GM21515 (cell line): ENCODE measurements around the gene C20orf204.
"Not testable (repeated sequence)": the region's sequence is repeated elsewhere in the genome, so short reads cannot be mapped to it uniquely, and the experiment has no call there.

Experiments used
- ATAC-seq: cut with Tn5 transposase; IDR thresholded peaks from one replicate; pipeline ENCODE4 v1.9.1; 2021; ENCODE audit not compliant: unreplicated experiment

The C20orf204 gene

DNA sequence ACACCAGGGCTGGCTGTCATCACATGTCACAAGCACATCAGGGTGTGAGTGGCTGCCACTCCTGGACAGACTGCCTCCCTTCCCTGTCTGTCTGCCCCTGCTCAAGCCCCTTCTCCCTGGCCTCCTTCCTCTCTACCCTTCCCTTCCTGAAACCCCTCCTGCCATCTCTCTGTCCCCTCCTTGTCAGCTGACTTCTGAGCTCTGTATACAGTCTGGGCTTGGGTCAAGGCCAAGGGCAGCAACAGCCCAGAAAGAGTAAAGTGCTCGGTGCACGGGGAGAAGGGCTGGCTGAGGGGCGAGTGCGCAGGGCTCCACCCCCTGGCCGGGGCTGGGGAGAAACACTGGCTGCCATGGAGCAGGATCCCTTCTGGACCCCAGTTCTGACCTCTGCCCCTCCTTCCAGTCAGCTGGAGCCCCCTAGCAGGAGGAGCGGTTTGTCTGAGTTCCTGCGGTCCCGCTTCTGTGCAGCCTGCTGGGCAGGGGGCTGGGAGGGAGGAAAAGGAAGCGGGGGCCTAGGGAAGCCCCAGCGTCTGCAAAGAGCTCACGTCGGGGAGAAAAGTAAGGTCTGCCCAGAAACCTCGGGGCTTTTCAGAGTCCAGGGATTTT lies 46.2 kb downstream of the C20orf204 start:
- ATAC-seq = no peak

GRCh38 chr20:64082820-64083377 lies 46.9 kb downstream of the C20orf204 start:
- no peak for ATAC-seq

GRCh38 chr20:64083378-64083803 lies 47.4 kb downstream of the C20orf204 start:
- no peak for ATAC-seq

- ATAC-seq = no peak
These were observed 48.1 kb downstream of the C20orf204 start, which contains the start of gene LKAAEAR1 for GRCh38 chr20:64083804-64084684. LKAAEAR1 (minus strand) TSS chr20:64084398; CDS start chr20:64084219, 179 bp downstream.

DNA sequence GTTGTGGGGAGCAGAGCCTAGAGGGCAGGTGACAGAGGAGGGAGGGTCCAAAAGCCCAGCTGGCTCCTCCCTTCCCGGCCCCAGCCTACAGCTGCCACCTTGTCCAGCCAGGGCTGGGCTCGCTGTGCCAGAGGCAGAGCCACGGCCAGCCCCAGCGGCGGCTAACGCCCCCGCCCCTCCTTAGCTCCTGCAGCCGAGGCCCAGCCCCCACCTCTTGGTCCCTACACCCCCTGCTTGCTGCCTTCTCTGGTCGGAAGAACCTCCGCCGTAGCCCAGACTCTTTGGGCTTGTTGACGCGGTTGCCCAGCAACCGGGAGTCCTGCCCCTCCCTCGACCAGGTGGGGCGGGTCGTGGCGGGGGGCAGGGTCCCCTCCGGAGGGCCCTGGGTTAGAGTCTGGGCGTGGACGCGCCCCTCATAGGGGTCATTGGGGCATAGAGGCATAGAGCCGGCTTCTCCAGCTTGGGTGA lies 48.7 kb downstream of the C20orf204 start:
- no peak for ATAC-seq

DNA sequence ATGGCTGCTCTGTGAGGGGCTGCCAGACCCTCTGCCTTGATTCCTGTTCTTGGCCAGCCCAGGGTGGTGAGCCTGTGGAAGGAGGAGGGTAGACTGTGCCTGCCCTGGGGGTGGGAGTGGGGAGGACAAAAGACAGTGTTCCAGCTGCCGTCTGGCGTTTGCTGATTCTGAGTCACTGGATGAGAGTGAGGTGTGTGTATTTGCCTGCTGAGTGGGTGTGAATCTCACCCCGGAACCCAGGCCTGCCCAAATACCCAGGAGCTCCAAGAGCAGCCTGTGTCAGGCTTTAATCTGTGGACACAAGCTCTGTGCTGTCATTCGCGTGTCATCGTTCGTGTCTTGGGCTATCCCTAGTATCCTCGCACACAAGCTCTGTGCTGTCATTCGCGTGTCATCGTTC lies 50.8 kb downstream of the C20orf204 start:
- no peak for ATAC-seq

DNA sequence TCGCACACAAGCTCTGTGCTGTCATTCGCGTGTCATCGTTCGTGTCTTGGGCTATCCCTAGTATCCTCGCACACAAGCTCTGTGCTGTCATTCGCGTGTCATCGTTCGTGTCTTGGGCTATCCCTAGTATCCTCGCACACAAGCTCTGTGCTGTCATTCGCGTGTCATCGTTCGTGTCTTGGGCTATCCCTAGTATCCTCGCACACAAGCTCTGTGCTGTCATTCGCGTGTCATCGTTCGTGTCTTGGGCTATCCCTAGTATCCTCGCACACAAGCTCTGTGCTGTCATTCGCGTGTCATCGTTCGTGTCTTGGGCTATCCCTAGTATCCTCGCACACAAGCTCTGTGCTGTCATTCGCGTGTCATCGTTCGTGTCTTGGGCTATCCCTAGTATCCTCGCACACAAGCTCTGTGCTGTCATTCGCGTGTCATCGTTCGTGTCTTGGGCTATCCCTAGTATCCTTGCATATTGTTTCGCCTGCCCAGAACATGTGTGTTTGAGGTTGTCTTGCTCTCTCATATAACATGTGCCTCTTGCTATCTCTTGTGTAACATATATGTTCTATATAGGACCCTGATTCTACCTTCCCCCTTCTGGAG lies 51.3 kb downstream of the C20orf204 start:
- not testable (repeated sequence) for ATAC-seq

DNA sequence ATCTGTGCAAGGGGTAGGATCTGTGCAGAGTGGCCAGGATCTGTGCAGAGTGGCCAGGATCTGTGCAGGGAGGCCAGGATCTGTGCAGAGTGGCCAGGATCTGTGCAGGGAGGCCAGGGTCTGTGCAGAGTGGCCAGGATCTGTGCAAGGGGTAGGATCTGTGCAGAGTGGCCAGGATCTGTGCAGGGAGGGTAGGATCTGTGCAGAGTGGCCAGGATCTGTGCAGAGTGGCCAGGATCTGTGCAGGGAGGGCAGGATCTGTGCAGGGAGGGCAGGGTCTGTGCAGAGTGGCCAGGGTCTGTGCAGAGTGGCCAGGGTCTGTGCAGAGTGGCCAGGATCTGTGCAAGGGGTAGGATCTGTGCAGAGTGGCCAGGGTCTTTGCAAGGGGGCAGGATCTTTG lies 52.6 kb downstream of the C20orf204 start:
- ATAC-seq = not testable (repeated sequence)
